ENCODE results near the gene COX4I1. TPM values are rescaled to one million over a fixed set of nuclear protein-coding genes. Genes with fewer than 3 reads are reported as not detected.

The COX4I1 gene
- total and polyA plus RNA-seq, 2 of the 8 experiments (the other 6 are each of a cell fraction or from before 2014, with no cell fraction given): 507 to 707 TPM

DNA sequence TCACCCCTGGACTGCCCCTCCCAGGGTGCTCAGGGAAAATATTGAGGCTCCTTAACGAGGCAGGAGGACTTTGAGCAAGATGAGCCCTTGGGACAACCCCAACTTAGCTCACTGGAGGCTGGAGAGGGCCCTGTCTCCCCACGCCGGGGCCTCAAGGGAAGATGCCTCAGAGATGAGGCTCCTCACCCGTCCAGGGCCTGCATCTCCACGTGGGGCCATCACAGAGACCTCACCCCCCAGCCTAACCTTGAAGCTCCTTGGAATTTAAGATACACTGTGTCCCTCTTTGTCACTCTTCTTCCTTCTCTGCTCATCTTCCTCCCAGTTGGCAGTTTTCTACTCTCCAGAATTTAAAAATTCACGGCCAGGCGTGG, 11.2 kb downstream of the COX4I1 start (continued):
- TF ChIP-seq, protein P1, sequence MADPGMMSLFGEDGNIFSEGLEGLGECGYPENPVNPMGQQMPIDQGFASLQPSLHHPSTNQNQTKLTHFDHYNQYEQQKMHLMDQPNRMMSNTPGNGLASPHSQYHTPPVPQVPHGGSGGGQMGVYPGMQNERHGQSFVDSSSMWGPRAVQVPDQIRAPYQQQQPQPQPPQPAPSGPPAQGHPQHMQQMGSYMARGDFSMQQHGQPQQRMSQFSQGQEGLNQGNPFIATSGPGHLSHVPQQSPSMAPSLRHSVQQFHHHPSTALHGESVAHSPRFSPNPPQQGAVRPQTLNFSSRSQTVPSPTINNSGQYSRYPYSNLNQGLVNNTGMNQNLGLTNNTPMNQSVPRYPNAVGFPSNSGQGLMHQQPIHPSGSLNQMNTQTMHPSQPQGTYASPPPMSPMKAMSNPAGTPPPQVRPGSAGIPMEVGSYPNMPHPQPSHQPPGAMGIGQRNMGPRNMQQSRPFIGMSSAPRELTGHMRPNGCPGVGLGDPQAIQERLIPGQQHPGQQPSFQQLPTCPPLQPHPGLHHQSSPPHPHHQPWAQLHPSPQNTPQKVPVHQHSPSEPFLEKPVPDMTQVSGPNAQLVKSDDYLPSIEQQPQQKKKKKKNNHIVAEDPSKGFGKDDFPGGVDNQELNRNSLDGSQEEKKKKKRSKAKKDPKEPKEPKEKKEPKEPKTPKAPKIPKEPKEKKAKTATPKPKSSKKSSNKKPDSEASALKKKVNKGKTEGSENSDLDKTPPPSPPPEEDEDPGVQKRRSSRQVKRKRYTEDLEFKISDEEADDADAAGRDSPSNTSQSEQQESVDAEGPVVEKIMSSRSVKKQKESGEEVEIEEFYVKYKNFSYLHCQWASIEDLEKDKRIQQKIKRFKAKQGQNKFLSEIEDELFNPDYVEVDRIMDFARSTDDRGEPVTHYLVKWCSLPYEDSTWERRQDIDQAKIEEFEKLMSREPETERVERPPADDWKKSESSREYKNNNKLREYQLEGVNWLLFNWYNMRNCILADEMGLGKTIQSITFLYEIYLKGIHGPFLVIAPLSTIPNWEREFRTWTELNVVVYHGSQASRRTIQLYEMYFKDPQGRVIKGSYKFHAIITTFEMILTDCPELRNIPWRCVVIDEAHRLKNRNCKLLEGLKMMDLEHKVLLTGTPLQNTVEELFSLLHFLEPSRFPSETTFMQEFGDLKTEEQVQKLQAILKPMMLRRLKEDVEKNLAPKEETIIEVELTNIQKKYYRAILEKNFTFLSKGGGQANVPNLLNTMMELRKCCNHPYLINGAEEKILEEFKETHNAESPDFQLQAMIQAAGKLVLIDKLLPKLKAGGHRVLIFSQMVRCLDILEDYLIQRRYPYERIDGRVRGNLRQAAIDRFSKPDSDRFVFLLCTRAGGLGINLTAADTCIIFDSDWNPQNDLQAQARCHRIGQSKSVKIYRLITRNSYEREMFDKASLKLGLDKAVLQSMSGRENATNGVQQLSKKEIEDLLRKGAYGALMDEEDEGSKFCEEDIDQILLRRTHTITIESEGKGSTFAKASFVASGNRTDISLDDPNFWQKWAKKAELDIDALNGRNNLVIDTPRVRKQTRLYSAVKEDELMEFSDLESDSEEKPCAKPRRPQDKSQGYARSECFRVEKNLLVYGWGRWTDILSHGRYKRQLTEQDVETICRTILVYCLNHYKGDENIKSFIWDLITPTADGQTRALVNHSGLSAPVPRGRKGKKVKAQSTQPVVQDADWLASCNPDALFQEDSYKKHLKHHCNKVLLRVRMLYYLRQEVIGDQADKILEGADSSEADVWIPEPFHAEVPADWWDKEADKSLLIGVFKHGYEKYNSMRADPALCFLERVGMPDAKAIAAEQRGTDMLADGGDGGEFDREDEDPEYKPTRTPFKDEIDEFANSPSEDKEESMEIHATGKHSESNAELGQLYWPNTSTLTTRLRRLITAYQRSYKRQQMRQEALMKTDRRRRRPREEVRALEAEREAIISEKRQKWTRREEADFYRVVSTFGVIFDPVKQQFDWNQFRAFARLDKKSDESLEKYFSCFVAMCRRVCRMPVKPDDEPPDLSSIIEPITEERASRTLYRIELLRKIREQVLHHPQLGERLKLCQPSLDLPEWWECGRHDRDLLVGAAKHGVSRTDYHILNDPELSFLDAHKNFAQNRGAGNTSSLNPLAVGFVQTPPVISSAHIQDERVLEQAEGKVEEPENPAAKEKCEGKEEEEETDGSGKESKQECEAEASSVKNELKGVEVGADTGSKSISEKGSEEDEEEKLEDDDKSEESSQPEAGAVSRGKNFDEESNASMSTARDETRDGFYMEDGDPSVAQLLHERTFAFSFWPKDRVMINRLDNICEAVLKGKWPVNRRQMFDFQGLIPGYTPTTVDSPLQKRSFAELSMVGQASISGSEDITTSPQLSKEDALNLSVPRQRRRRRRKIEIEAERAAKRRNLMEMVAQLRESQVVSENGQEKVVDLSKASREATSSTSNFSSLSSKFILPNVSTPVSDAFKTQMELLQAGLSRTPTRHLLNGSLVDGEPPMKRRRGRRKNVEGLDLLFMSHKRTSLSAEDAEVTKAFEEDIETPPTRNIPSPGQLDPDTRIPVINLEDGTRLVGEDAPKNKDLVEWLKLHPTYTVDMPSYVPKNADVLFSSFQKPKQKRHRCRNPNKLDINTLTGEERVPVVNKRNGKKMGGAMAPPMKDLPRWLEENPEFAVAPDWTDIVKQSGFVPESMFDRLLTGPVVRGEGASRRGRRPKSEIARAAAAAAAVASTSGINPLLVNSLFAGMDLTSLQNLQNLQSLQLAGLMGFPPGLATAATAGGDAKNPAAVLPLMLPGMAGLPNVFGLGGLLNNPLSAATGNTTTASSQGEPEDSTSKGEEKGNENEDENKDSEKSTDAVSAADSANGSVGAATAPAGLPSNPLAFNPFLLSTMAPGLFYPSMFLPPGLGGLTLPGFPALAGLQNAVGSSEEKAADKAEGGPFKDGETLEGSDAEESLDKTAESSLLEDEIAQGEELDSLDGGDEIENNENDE (IDR thresholded peaks at IDR 0.05; ENCODE audit: insufficient replicate concordance, low read length): no peak
- TF ChIP-seq SIN3A (conservative IDR thresholded peaks at IDR 0.05 in 1 of 2, IDR thresholded peaks at IDR 0.05 in 1 of 2; ENCODE audit: low read depth in 1 of 2, low read length in 2 of 2) (no peak), E2F6 (IDR thresholded peaks at IDR 0.05) (no peak), BCL11A (IDR thresholded peaks at IDR 0.05; ENCODE audit: low read depth in 2 of 2, low read length in 2 of 2) (no peak), SUZ12 (IDR thresholded peaks at IDR 0.05; ENCODE audit: low read length) (no peak), CHD2 (IDR thresholded peaks at IDR 0.05; ENCODE audit: low read length) (no peak), CBX8 (IDR thresholded peaks at IDR 0.05; ENCODE audit: borderline replicate concordance, low read depth, low read length) (no peak)
